HepG2 (cell line): Measurements from ENCODE around the gene LIME1. TPM values are rescaled to one million over a fixed set of nuclear protein-coding genes. Genes with fewer than 3 reads are reported as not detected.
A peak's percentile ranks its signal among the peaks of the same experiment; 100 is the strongest.

Source experiments
- ETS1 ChIP-seq: sonication (generic); formaldehyde crosslinking; IDR thresholded peaks from 2 replicates; pipeline ENCODE4 v1.4.0; 2020; ENCODE audit warnings: missing genetic modification reagents
- GPBP1L1 ChIP-seq: sonication (generic); formaldehyde crosslinking; IDR thresholded peaks from 2 replicates; pipeline ENCODE4 v1.5.0; 2020; ENCODE audit warnings: mild to moderate bottlenecking, missing genetic modification reagents
- HOXA5 ChIP-seq: sonication (generic); formaldehyde crosslinking; IDR thresholded peaks from 2 replicates; pipeline ENCODE4 v1.4.0; 2020; ENCODE audit warnings: missing genetic modification reagents
- MAF1 ChIP-seq: sonication (generic); formaldehyde crosslinking; IDR thresholded peaks from 2 replicates; pipeline ENCODE4 v1.5.0; 2020; ENCODE audit warnings: missing genetic modification reagents, borderline replicate concordance
- MBNL3 ChIP-seq: fragments of 250-450 bp; sonication (Bioruptor Pico); conservative IDR thresholded peaks from 2 replicates; pipeline ENCODE4 v1.8.0; 2022; ENCODE audit warnings: mild to moderate bottlenecking, inconsistent platforms
- SCMH1 ChIP-seq: sonication (generic); formaldehyde crosslinking; IDR thresholded peaks from 2 replicates; pipeline ENCODE4 v1.9.0; 2021; ENCODE audit warnings: missing genetic modification reagents, mild to moderate bottlenecking, borderline replicate concordance
- SMAD9 ChIP-seq: sonication (generic); formaldehyde crosslinking; IDR thresholded peaks from 2 replicates; pipeline ENCODE4 v1.5.1; 2020; ENCODE audit warnings: mild to moderate bottlenecking, missing genetic modification reagents
- SMARCE1 ChIP-seq: fragments of 450-650 bp; IDR thresholded peaks from 2 replicates; pipeline ENCODE4 v1.6.1; 2017; ENCODE audit warnings: borderline replicate concordance
- SP2 ChIP-seq: sonication (generic); formaldehyde crosslinking; IDR thresholded peaks from 2 replicates; pipeline ENCODE4 v1.5.1; 2020; ENCODE audit warnings: mild to moderate bottlenecking, missing genetic modification reagents
- STAG1 ChIP-seq: sonication (generic); formaldehyde crosslinking; IDR thresholded peaks from 2 replicates; pipeline ENCODE4 v1.4.0; 2020; ENCODE audit warnings: missing genetic modification reagents
- STAT5B ChIP-seq: sonication (generic); formaldehyde crosslinking; IDR thresholded peaks from 2 replicates; pipeline ENCODE4 v1.4.0; 2020; ENCODE audit warnings: missing genetic modification reagents
- ZBTB2 ChIP-seq: sonication (generic); formaldehyde crosslinking; IDR thresholded peaks from 2 replicates; pipeline ENCODE4 v1.8.0; 2022; ENCODE audit warnings: low read depth, missing genetic modification reagents
- ZFP36 ChIP-seq: fragments of 150-350 bp; IDR thresholded peaks from 2 replicates; pipeline ENCODE4 v1.6.1; 2018; ENCODE audit warnings: borderline replicate concordance, low read length, low read depth; ENCODE audit not compliant: partially characterized antibody
- ZFP41 ChIP-seq: sonication (generic); formaldehyde crosslinking; IDR thresholded peaks from 2 replicates; pipeline ENCODE4 v1.4.0; 2020; ENCODE audit warnings: mild to moderate bottlenecking, missing genetic modification reagents, borderline replicate concordance
- ZHX2 ChIP-seq, 2 experiments: sonication (generic) in 1 of 2; formaldehyde crosslinking in 1 of 2; IDR thresholded peaks; 2 replicates each; pipeline versions ENCODE4 v1.6.1 to v1.9.0; 2014 to 2022; ENCODE audit warnings: antibody characterized with exemption in 1 of 2, borderline replicate concordance in 1 of 2, inconsistent platforms in 1 of 2, low read depth in 1 of 2, missing genetic modification reagents in 1 of 2
- ZNF121 ChIP-seq: sonication (generic); formaldehyde crosslinking; IDR thresholded peaks from 2 replicates; pipeline ENCODE4 v1.5.0; 2020; ENCODE audit warnings: mild to moderate bottlenecking, missing genetic modification reagents
- ZNF235 ChIP-seq: sonication (generic); formaldehyde crosslinking; IDR thresholded peaks from 2 replicates; pipeline ENCODE4 v1.8.1; 2023; ENCODE audit warnings: mild to moderate bottlenecking, missing genetic modification reagents, borderline replicate concordance
- ZNF614 ChIP-seq: IDR thresholded peaks from 2 replicates; pipeline ENCODE4 v1.6.1; 2018; ENCODE audit warnings: missing biosample characterization, missing genetic modification reagents, inconsistent platforms, borderline replicate concordance
- ZSCAN20 ChIP-seq: sonication (generic); formaldehyde crosslinking; IDR thresholded peaks from 2 replicates; pipeline ENCODE4 v1.4.0; 2020; ENCODE audit warnings: missing genetic modification reagents, mild to moderate bottlenecking, borderline replicate concordance
- polyA plus RNA-seq, 8 experiments: library from polyadenylated mRNA; depleted of rRNA in 3 of 8; stranded (reverse) in 7 of 8; unstranded in 1 of 8; fragments of >200 nt; fragmentation: Illumina TruSeq in 4 of 8; extraction: Trizol in 4 of 8; gene quantifications; 2 replicates each; pipeline versions ENCODE4 v1.2.1 to v1.2.3, GENCODE V29; 2011 to 2016; ENCODE audit warnings: low read depth in 4 of 8, missing spikeins in 1 of 8, mixed read lengths in 1 of 8; ENCODE audit not compliant: insufficient read depth in 1 of 8
- total RNA-seq, 5 experiments: library from RNA; depleted of rRNA; stranded (reverse); fragments of >200 nt; fragmentation: Illumina TruSeq; extraction: Trizol; gene quantifications; 2 replicates each; pipeline ENCODE4 v1.2.3, GENCODE V29; 2016; ENCODE audit warnings: low read depth in 1 of 5

The LIME1 gene
- total and polyA plus RNA-seq, 2 of the 13 experiments (the other 11 are each of a cell fraction or from before 2014, with no cell fraction given), result 13.0 to 61.5 TPM

- no peak for TF ChIP-seq ETS1 (CRISPR knock-in tag)
- TF ChIP-seq ZNF121 (CRISPR knock-in tag), result no peak; the same call in 1 of the 2 replicates
- no peak for TF ChIP-seq SCMH1 (CRISPR knock-in tag)
- TF ChIP-seq GPBP1L1 (CRISPR knock-in tag), result no peak
- TF ChIP-seq SP2, result peak; percentile 12
- TF ChIP-seq STAT5B, result no peak; the same call in 1 of the 2 replicates
- TF ChIP-seq ZSCAN20 (CRISPR knock-in tag), result peak; percentile 54; the same call in 1 of the 2 replicates
- TF ChIP-seq ZFP36, result no peak
- no peak; the same call in 1 of the 2 replicates for TF ChIP-seq SMAD9 (CRISPR knock-in tag)
- TF ChIP-seq MAF1 (CRISPR knock-in tag), result peak; percentile 98
- TF ChIP-seq SMARCE1, result no peak
- peak; percentile 82; the same call in 1 of the 2 replicates for TF ChIP-seq ZNF614
- TF ChIP-seq ZNF235 (CRISPR knock-in tag), result no peak
- peak; percentile 86 for TF ChIP-seq ZBTB2 (CRISPR knock-in tag)
- TF ChIP-seq ZFP41 (CRISPR knock-in tag), result no peak
- TF ChIP-seq HOXA5, result no peak; the same call in 1 of the 2 replicates
- peak; percentile 59; the same call in 1 of the 2 replicates for TF ChIP-seq ZHX2 (IDR thresholded peaks at IDR 0.05; ENCODE audit: low read depth)
- no peak for TF ChIP-seq ZHX2 (CRISPR knock-in tag; IDR thresholded peaks at IDR 0.05; ENCODE audit: borderline replicate concordance)
- peak; percentile 41; the same call in 1 of the 2 replicates for TF ChIP-seq STAG1
- no peak for TF ChIP-seq MBNL3 (CRISPR knock-in tag)
Measured at GRCh38 chr20:63737945-63738686, 1.7 kb downstream of the LIME1 start (continued).
